Smooth muscle cell (in vitro differentiated cells): ENCODE measurements around the gene NFU1. TPM values are rescaled to one million over a fixed set of nuclear protein-coding genes. Genes with fewer than 3 reads are reported as not detected.

Source experiments
- DNase-seq: peaks from one replicate; lab custom pipeline; 2025; ENCODE audit not compliant: unreplicated experiment; lab: John Stamatoyannopoulos, UW
- H2AFZ ChIP-seq: fragments of 200-600 bp; sonication (generic); 2 replicates; pipeline ENCODE4 v1.6.0; 2016; ENCODE audit warnings: antibody characterized with exemption, low read depth, mild to moderate bottlenecking
- H3F3A ChIP-seq: fragments of 200-600 bp; sonication (generic); 2 replicates; pipeline ENCODE4 v1.6.0; 2017; ENCODE audit warnings: antibody characterized with exemption, low read depth
- H3K27ac ChIP-seq: fragments of 200-600 bp; sonication (generic); 2 replicates; pipeline ENCODE4 v1.5.1; 2016; ENCODE audit warnings: low read depth, mild to moderate bottlenecking
- H3K27me3 ChIP-seq: fragments of 200-600 bp; sonication (generic); 2 replicates; pipeline ENCODE4 v1.6.1; 2016; ENCODE audit warnings: low read depth, mild to moderate bottlenecking
- H3K36me3 ChIP-seq: fragments of 200-600 bp; sonication (generic); 2 replicates; pipeline ENCODE4 v1.5.1; 2016; ENCODE audit warnings: low read depth
- H3K4me1 ChIP-seq: fragments of 200-600 bp; sonication (generic); 2 replicates; pipeline ENCODE4 v1.5.1; 2016; ENCODE audit warnings: low read depth
- H3K4me2 ChIP-seq: fragments of 200-600 bp; sonication (generic); 2 replicates; pipeline ENCODE4 v1.6.0; 2016; ENCODE audit warnings: mild to moderate bottlenecking
- H3K4me3 ChIP-seq: fragments of 200-600 bp; sonication (generic); 2 replicates; pipeline ENCODE4 v1.5.1; 2016; ENCODE audit warnings: mild to moderate bottlenecking
- H3K79me2 ChIP-seq: fragments of 200-600 bp; sonication (generic); 2 replicates; pipeline ENCODE4 v1.6.0; 2016; ENCODE audit warnings: low read depth, mild to moderate bottlenecking
- H3K9ac ChIP-seq: fragments of 200-600 bp; sonication (generic); 2 replicates; pipeline ENCODE4 v1.6.0; 2016; ENCODE audit warnings: low read depth
- H3K9me3 ChIP-seq: fragments of 200-600 bp; sonication (generic); replicated peaks from 2 replicates; pipeline ENCODE4 v1.5.1; 2016; ENCODE audit warnings: low read depth
- H4K20me1 ChIP-seq: fragments of 200-600 bp; sonication (generic); 2 replicates; pipeline ENCODE4 v1.6.0; 2016; ENCODE audit warnings: low read depth
- WGBS: methylation state at CpG from one replicate; pipeline ENCODE4 v1.1.7; 2016; ENCODE audit warnings: low lambda C conversion rate; 5-methylcytosine and 5-hydroxymethylcytosine counted together
- polyA plus RNA-seq: library from polyadenylated mRNA; unstranded; fragments of >200 nt; fragmentation: Nextera tagmentation; extraction: Ambion mirVana; gene quantifications from 2 replicates; pipeline ENCODE4 v1.2.1, GENCODE V29; 2016
- total RNA-seq: library from RNA; depleted of rRNA; stranded (reverse); fragments of >200 nt; gene quantifications from 2 replicates; pipeline ENCODE4 v1.2.3, GENCODE V29; 2014
- TF ChIP-seq, protein P1 (sequence below): fragments of 200-600 bp; sonication (generic); IDR thresholded peaks from 2 replicates; pipeline ENCODE4 v1.5.1; 2017; ENCODE audit warnings: borderline replicate concordance, mild to moderate bottlenecking, antibody characterized with exemption; ENCODE audit not compliant: insufficient read depth, poor library complexity, severe bottlenecking

The NFU1 gene
- total RNA-seq (40.2 and 43.0 TPM in 2 replicates), polyA plus RNA-seq (62.0 and 67.7 TPM in 2 replicates)

- no peaks in the 10 kb centered on the region for H3K27me3 ChIP-seq
- 2% methylated on average over 60 of the region's 60 CpGs for WGBS
- TF ChIP-seq, protein P1, sequence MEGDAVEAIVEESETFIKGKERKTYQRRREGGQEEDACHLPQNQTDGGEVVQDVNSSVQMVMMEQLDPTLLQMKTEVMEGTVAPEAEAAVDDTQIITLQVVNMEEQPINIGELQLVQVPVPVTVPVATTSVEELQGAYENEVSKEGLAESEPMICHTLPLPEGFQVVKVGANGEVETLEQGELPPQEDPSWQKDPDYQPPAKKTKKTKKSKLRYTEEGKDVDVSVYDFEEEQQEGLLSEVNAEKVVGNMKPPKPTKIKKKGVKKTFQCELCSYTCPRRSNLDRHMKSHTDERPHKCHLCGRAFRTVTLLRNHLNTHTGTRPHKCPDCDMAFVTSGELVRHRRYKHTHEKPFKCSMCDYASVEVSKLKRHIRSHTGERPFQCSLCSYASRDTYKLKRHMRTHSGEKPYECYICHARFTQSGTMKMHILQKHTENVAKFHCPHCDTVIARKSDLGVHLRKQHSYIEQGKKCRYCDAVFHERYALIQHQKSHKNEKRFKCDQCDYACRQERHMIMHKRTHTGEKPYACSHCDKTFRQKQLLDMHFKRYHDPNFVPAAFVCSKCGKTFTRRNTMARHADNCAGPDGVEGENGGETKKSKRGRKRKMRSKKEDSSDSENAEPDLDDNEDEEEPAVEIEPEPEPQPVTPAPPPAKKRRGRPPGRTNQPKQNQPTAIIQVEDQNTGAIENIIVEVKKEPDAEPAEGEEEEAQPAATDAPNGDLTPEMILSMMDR = peak; percentile 45
- H3K27ac ChIP-seq = peak within 1 kb of the TSS; percentile 91
- peak within 1 kb of the TSS; percentile 64 for H2AFZ ChIP-seq
- peak within 1 kb of the TSS; percentile 81 for H3K9ac ChIP-seq
- no peaks in the 10 kb centered on the region for H4K20me1 ChIP-seq
- H3K79me2 ChIP-seq = peaks cover 32% of the 10 kb centered on the region
- H3K9me3 ChIP-seq = no peaks in the 10 kb centered on the region
- DNase-seq = peak; percentile 77
- peaks cover 11% of the 10 kb centered on the region for H3K4me1 ChIP-seq
- peaks cover 6% of the 10 kb centered on the region for H3F3A ChIP-seq
- peak within 1 kb of the TSS; percentile 74 for H3K4me3 ChIP-seq
- peak within 1 kb of the TSS; percentile 91 for H3K4me2 ChIP-seq
- H3K36me3 ChIP-seq = no peaks in the 10 kb centered on the region
Observed at GRCh38 chr2:69436938-69437750, at the start of gene NFU1. Gene NFU1 (minus strand): TSS chr2:69437435. CDS start chr2:69437422, 13 bp downstream.

GRCh38 chr2:69483696-69484095, 46.5 kb upstream of the NFU1 start:
- 94% methylated on average over 3 of the region's 3 CpGs for WGBS
- no peak overlapping the region for H2AFZ ChIP-seq
- H3K4me3 ChIP-seq = no peak overlapping the region
- no peak overlapping the region for H3K9ac ChIP-seq
- peaks cover 3% of the 10 kb centered on the region for H3K36me3 ChIP-seq
- H3K4me2 ChIP-seq = no peak overlapping the region
- H4K20me1 ChIP-seq = no peaks in the 10 kb centered on the region
- H3K4me1 ChIP-seq = no peaks in the 10 kb centered on the region
- TF ChIP-seq, protein P1 = no peak
- H3K27me3 ChIP-seq = no peaks in the 10 kb centered on the region
- no peaks in the 10 kb centered on the region for H3F3A ChIP-seq
- DNase-seq = no peak
- no peaks in the 10 kb centered on the region for H3K79me2 ChIP-seq
- no peak overlapping the region for H3K27ac ChIP-seq
- no peaks in the 10 kb centered on the region for H3K9me3 ChIP-seq

DNA sequence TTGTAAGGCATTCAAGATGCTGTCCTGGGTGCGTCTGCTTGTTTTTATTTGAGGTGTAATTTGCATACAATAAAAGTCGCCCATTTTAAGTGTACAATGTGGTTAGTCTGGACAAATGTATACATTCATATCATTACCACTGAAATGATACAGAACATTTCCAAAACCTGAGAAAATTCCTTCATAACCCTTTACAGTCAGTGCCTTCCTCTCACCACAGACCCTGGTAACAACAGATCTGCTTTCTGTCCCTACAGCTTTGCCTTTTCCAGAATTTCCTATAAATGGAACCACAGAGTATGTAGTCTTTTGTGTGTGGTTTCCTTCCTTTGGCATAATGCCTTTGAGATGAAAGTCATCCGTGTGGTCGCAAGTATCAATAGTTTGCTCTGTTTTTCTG, 45.8 kb upstream of the NFU1 start:
- Histone ChIP-seq H4K20me1 (no peaks in the 10 kb centered on the region), H3K9ac (no peak overlapping the region), H3K9me3 (no peaks in the 10 kb centered on the region), H3K4me2 (no peak overlapping the region), H3K27me3 (no peaks in the 10 kb centered on the region), H3K79me2 (no peaks in the 10 kb centered on the region), H3F3A (no peaks in the 10 kb centered on the region), H3K36me3 (peaks cover 3% of the 10 kb centered on the region), H3K27ac (no peak overlapping the region), H2AFZ (no peak overlapping the region), H3K4me3 (no peak overlapping the region), H3K4me1 (no peaks in the 10 kb centered on the region)
- DNase-seq = no peak
- TF ChIP-seq, protein P1 = no peak
- whole genome bisulfite sequencing = 92% methylated on average over 4 of the region's 4 CpGs
